Raji (cell line): Measurements from ENCODE around the gene ABCB8.

Source experiments
- POLR2A ChIP-seq: IDR thresholded peaks from 2 replicates; pipeline ENCODE4 v1.6.1; 2011; ENCODE audit warnings: low read depth, low read length, control low read depth; ENCODE audit not compliant: insufficient read depth

ABCB8 gene

GRCh38 chr7:151088019-151088855 is 60.0 kb downstream of the ABCB8 start:
- no peak for TF ChIP-seq POLR2A

- no peak for TF ChIP-seq POLR2A
These were observed 60.8 kb downstream of the ABCB8 start for GRCh38 chr7:151088856-151089699.

DNA sequence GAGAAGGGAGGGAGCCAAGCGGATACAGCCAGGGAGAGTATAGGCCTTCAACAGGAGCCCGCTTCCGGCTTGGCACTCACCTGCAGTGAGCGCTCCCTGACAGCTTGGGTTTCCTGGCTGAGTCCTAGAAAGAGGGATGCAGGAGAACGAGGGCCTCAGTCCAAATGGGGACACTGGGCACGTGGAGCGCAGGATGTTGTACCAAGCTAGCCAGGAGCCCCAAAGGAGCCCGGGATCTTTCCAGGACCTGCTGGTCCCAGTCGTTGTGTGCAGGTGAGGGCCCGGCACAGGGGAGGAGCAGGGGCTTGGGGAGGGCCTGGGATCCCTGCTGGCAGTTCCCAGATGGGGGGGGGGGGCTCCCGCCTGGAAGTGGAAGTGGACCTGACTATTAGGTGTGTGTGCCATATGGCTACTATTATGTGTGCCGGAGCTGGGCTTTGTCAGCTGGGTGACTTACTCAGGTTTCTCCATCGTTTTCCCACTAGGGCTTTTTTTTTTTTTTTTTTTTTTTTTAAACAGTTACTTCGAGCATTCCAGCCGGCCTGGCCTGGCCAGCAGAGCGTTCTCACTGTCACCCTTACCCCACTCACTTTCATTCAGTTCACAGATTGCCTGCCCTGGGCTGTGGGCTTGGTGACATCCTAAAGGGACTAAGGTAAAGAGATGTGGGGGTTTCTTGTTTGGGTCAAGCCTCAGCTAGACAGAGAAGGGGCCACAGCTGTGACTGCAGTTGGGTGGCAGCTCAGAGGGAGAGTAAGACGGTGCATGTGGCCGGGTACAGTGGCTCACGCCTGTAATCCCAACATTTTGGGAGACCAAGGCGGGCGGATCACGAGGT is 61.9 kb downstream of the ABCB8 start:
- no peak for TF ChIP-seq POLR2A

- no peak for TF ChIP-seq POLR2A
These were observed 62.8 kb downstream of the ABCB8 start for GRCh38 chr7:151091003-151091402.

- TF ChIP-seq POLR2A: no peak
These were observed 63.2 kb downstream of the ABCB8 start for GRCh38 chr7:151091431-151091830.

- no peak for TF ChIP-seq POLR2A
These were observed 63.7 kb downstream of the ABCB8 start for GRCh38 chr7:151091988-151092387.

- no peak for TF ChIP-seq POLR2A
These were observed 65.5 kb downstream of the ABCB8 start for GRCh38 chr7:151093748-151094147.

GRCh38 chr7:151094675-151095074 is 66.4 kb downstream of the ABCB8 start:
- no peak for TF ChIP-seq POLR2A

DNA sequence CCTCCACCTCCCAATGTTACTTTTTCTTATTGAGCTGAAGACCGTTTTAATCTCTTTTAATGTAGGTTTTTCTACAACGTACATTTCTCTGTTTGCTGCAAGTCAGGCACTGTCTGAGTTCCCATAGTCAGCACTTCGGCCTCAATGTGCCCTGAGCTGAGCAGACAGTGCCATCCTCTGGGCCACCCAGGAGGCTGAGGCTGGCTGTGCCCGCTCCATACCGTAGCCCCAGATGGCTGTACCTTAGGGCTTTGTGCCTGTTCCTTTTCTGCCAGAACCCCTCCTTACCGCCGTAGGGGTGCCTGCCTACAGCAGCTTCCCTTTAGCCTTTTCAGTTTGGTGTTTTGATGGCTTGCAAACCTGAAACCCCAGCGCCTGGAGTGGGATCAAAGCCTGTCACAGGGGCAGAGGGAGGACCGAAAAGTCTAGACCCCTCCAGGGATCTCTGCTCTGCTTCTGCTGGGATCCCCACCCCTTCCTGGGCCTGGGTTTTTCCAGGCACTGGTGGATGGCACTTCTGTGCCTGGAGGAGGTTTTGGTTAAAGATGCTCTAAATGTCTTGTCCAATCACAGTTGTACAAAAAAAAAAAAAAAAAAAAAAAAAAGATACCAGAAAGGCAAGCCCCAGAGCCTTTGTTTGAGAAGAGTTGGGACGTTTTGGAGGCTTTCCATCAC is 67.0 kb downstream of the ABCB8 start:
- TF ChIP-seq POLR2A: no peak

- TF ChIP-seq POLR2A: no peak
These were observed 67.7 kb downstream of the ABCB8 start for GRCh38 chr7:151095828-151096475.
